Prostate gland (tissue), 2 donors: Measurements from ENCODE around the gene IWS1. TPM values are rescaled to one million over a fixed set of nuclear protein-coding genes. Genes with fewer than 3 reads are reported as not detected.

Experiments used
- DNase-seq: peaks from one replicate; pipeline ENCODE4 v3.0.0-alpha.2; 2019; ENCODE audit warnings: low spot score
- H3K27ac ChIP-seq, 2 donors: fragments of 200-600 bp; sonication (generic); 2 replicates each; pipeline ENCODE4 v1.5.1; 2017 to 2019
- H3K27me3 ChIP-seq: fragments of 200-600 bp; sonication (generic); replicated peaks from 2 replicates; pipeline ENCODE4 v1.5.1; 2019; ENCODE audit not compliant: insufficient read depth
- H3K36me3 ChIP-seq, 2 donors: fragments of 200-600 bp; sonication (generic); 1 replicate in 1 of 2; 2 replicates in 1 of 2; pipeline versions ENCODE4 v1.5.1 to v1.8.1; 2017 to 2019
- H3K4me1 ChIP-seq: fragments of 200-600 bp; sonication (generic); replicated peaks from 2 replicates; pipeline ENCODE4 v1.5.1; 2019
- H3K4me3 ChIP-seq, 2 donors: fragments of 200-600 bp; sonication (generic); 2 replicates each; pipeline ENCODE4 v1.5.1; 2017 to 2019
- H3K9me3 ChIP-seq: fragments of 200-600 bp; sonication (generic); 2 replicates; pipeline ENCODE4 v1.5.1; 2017
- POLR2A ChIP-seq: fragments of 450-650 bp; IDR thresholded peaks from one replicate; pipeline ENCODE4 v1.6.1; 2016; ENCODE audit warnings: antibody characterized with exemption, mild to moderate bottlenecking
- POLR2AphosphoS5 ChIP-seq: sonication (generic); formaldehyde crosslinking; IDR thresholded peaks from one replicate; pipeline ENCODE4 v1.6.1; 2017; ENCODE audit warnings: antibody characterized with exemption
- WGBS: methylation state at CpG from one replicate; pipeline ENCODE4 v1.1.5; 2018; 5-methylcytosine and 5-hydroxymethylcytosine counted together
- intact Hi-C: fragments of 100-400 bp; cut with DNase I; formaldehyde crosslinking; loops from one replicate; pipeline ENCODE4 v1.14.2; 2022
- total RNA-seq, 2 donors: library from RNA; depleted of rRNA; stranded (reverse); fragments of >200 nt; gene quantifications; one replicate each; pipeline ENCODE4 v1.1.0, GENCODE V29; 2016
- TF ChIP-seq, protein P1 (sequence below), 4 experiments: fragments of 200-600 bp in 2 of 4; fragments of 450-650 bp in 2 of 4; sonication (generic) in 2 of 4; IDR thresholded peaks; 1 replicate in 3 of 4; 2 replicates in 1 of 4; pipeline ENCODE4 v1.5.1; 2016 to 2019; ENCODE audit warnings: antibody characterized with exemption in 4 of 4, mild to moderate bottlenecking in 2 of 4, moderate library complexity in 2 of 4

IWS1 gene
- total RNA-seq, 2 donors from 2014 or later: 36.6 to 42.3 TPM

DNA sequence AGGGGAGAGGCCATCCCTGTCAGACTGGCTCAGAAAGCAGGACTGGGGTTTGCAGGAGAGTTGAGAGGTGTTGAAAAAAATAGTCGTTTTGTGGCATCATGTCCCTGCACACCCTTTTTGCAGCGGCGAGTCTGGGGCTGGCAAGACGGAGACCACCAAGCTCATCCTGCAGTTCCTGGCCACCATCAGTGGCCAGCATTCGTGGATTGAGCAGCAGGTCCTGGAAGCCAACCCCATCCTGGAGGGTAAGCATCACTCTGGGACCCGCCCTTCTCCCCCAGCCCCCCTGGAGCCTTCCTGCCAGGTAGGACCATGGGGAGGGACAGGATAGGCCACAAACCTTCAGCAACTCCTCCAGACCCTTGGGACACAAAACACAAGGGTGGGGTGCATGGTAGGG is 43.4 kb upstream of the IWS1 start:
- TF ChIP-seq POLR2AphosphoS5 (no peak), POLR2A (no peak)
- TF ChIP-seq, protein P1, sequence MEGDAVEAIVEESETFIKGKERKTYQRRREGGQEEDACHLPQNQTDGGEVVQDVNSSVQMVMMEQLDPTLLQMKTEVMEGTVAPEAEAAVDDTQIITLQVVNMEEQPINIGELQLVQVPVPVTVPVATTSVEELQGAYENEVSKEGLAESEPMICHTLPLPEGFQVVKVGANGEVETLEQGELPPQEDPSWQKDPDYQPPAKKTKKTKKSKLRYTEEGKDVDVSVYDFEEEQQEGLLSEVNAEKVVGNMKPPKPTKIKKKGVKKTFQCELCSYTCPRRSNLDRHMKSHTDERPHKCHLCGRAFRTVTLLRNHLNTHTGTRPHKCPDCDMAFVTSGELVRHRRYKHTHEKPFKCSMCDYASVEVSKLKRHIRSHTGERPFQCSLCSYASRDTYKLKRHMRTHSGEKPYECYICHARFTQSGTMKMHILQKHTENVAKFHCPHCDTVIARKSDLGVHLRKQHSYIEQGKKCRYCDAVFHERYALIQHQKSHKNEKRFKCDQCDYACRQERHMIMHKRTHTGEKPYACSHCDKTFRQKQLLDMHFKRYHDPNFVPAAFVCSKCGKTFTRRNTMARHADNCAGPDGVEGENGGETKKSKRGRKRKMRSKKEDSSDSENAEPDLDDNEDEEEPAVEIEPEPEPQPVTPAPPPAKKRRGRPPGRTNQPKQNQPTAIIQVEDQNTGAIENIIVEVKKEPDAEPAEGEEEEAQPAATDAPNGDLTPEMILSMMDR (IDR thresholded peaks at IDR 0.05): no peak
- 81% methylated on average over 6 of the region's 6 CpGs for WGBS
- Histone ChIP-seq H3K9me3 (no peaks in the 10 kb centered on the region), H3K36me3 (no peaks in the 10 kb centered on the region), H3K4me1 (no peaks in the 10 kb centered on the region), H3K27ac (no peak overlapping the region), H3K27me3 (no peaks in the 10 kb centered on the region), H3K4me3 (no peak overlapping the region)
- intact Hi-C loops: no loop called here
- DNase-seq: no peak

DNA sequence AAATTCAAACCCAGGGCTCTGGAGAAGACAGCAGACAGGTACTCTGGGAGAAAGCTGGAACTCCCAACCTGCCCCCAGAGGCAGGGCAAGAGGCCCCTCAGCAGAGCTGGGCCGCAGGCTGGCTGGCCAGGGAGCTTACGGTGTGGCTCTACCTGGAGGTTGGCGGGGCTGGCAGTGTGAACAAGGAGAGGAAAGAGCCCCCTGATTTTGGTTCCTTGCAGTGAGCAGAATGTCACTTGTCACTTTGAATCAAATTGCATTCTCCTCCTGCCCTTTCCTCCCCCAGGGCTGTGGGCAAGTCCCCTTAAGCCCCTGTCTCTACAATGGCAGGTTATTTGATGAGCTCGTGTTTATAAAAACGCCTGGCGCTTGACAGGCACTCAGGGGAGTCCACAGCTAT is 41.8 kb upstream of the IWS1 start:
- DNase-seq: no peak
- H3K4me1 ChIP-seq: no peaks in the 10 kb centered on the region
- H3K4me3 ChIP-seq: no peak overlapping the region
- H3K27ac ChIP-seq: no peak overlapping the region
- no peak for TF ChIP-seq POLR2A
- TF ChIP-seq POLR2AphosphoS5: no peak
- TF ChIP-seq, protein P1 (IDR thresholded peaks at IDR 0.05): no peak
- no peaks in the 10 kb centered on the region for H3K27me3 ChIP-seq
- intact Hi-C loops: no loop called here
- WGBS: 88% methylated on average over 6 of the region's 6 CpGs
- no peaks in the 10 kb centered on the region for H3K36me3 ChIP-seq
- H3K9me3 ChIP-seq: no peaks in the 10 kb centered on the region

DNA sequence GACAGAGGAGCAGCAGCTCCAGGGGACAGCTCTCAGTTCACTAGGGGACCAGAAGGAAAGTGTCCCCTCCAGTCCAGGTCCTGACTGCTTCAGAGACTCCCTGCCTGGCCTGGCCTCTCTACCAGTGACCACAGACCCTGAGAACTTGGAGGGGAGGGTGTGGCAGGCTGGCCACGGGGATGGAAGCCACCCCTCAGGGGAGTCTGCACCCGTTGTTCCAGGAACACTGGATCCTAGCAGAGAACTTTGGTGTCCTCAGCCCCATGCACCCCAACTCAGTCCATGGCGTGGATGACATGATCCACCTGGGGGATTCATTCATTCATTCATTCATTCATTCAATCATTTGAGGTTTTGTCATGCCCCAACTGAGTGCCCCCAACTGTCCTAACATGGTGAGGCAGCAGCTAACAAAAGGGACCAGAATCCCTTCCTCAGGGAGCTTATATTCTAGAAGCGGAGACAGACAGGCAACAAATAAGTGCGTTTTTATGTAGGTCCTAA is 41.1 kb upstream of the IWS1 start:
- DNase-seq: no peak
- Histone ChIP-seq H3K27me3 (no peaks in the 10 kb centered on the region), H3K36me3 (no peaks in the 10 kb centered on the region), H3K4me1 (no peaks in the 10 kb centered on the region), H3K4me3 (no peak overlapping the region), H3K9me3 (no peaks in the 10 kb centered on the region), H3K27ac (no peak overlapping the region)
- 80% methylated on average over 5 of the region's 5 CpGs for WGBS
- intact Hi-C loops: no loop called here
- no peak for TF ChIP-seq POLR2AphosphoS5
- no peak for TF ChIP-seq POLR2A
- TF ChIP-seq, protein P1 (IDR thresholded peaks at IDR 0.05): no peak

DNA sequence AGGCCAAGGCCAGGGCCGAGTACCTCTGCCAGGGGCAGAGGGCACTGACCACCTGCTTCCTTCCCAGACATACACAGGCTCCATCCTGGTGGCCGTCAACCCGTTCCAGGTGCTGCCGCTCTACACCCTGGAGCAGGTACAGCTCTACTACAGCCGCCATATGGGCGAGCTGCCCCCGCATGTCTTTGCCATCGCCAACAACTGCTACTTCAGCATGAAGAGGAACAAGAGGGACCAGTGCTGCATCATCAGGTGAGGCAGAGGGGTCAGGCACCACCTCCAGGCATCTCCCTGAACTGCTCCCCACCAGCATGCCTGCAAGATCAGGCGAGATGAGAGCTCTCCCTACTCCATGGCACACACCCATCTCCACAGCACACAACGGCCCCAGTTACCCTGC is 40.3 kb upstream of the IWS1 start:
- 88% methylated on average over 10 of the region's 10 CpGs for WGBS
- Histone ChIP-seq H3K36me3 (no peaks in the 10 kb centered on the region), H3K27me3 (no peaks in the 10 kb centered on the region), H3K27ac (no peak overlapping the region), H3K9me3 (no peaks in the 10 kb centered on the region), H3K4me3 (no peak overlapping the region), H3K4me1 (no peaks in the 10 kb centered on the region)
- intact Hi-C loops: no loop called here
- DNase-seq: no peak
- no peak for TF ChIP-seq POLR2AphosphoS5
- no peak for TF ChIP-seq POLR2A
- TF ChIP-seq, protein P1 (IDR thresholded peaks at IDR 0.05): no peak

GRCh38 chr2:127566139-127566417 is 39.8 kb upstream of the IWS1 start:
- 95% methylated on average over 5 of the region's 5 CpGs for WGBS
- H3K4me3 ChIP-seq: no peak overlapping the region
- no peak for DNase-seq
- intact Hi-C loops: no loop called here
- no peak for TF ChIP-seq POLR2A
- TF ChIP-seq, protein P1 (IDR thresholded peaks at IDR 0.05): no peak
- no peak for TF ChIP-seq POLR2AphosphoS5
- H3K27me3 ChIP-seq: no peaks in the 10 kb centered on the region
- H3K27ac ChIP-seq: no peak overlapping the region
- no peaks in the 10 kb centered on the region for H3K4me1 ChIP-seq
- no peaks in the 10 kb centered on the region for H3K9me3 ChIP-seq
- H3K36me3 ChIP-seq: no peaks in the 10 kb centered on the region
